Measurements from ENCODE around the gene GMPPB.

DNA sequence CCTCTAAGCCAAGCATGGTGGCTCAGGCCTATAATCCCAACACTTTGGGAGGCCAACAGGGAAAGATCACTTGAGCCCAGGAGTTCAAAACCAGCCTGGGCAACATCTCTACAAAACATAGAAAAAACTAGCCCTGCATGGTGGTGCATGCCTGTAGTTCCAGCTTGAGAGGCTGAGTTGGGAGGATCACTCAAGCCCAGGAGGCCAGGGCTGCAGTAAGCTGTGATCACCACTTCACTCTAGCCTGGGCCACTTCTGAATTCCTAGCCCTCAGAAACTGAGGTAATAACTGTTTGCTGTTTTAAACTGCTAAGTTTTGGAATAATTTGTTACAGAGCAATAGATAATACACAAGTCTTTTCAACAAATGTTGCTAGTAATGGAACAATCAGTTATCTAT is 46.2 kb upstream of the GMPPB start:
- TF ChIP-seq, protein P1, sequence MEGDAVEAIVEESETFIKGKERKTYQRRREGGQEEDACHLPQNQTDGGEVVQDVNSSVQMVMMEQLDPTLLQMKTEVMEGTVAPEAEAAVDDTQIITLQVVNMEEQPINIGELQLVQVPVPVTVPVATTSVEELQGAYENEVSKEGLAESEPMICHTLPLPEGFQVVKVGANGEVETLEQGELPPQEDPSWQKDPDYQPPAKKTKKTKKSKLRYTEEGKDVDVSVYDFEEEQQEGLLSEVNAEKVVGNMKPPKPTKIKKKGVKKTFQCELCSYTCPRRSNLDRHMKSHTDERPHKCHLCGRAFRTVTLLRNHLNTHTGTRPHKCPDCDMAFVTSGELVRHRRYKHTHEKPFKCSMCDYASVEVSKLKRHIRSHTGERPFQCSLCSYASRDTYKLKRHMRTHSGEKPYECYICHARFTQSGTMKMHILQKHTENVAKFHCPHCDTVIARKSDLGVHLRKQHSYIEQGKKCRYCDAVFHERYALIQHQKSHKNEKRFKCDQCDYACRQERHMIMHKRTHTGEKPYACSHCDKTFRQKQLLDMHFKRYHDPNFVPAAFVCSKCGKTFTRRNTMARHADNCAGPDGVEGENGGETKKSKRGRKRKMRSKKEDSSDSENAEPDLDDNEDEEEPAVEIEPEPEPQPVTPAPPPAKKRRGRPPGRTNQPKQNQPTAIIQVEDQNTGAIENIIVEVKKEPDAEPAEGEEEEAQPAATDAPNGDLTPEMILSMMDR (IDR thresholded peaks at IDR 0.05): no peak
- no peak for TF ChIP-seq POLR2A (IDR thresholded peaks at IDR 0.05)

Measured in heart left ventricle (tissue), 13 donors.